ACC112 (cell line): Measurements from ENCODE around the gene SLC8A1.

ENCODE experiments used
- H2AFZ ChIP-seq: fragments of 200-600 bp; sonication (generic); one replicate; pipeline ENCODE4 v1.6.0; 2017; ENCODE audit warnings: antibody characterized with exemption, low read length; ENCODE audit not compliant: unreplicated experiment
- H3K27ac ChIP-seq: fragments of 200-600 bp; sonication (generic); 2 replicates; pipeline ENCODE4 v1.5.1; 2014; ENCODE audit warnings: low read depth, mild to moderate bottlenecking, antibody characterized with exemption, low read length, moderate library complexity
- H3K27me3 ChIP-seq: fragments of 200-600 bp; sonication (generic); 2 replicates; pipeline ENCODE4 v1.6.1; 2014; ENCODE audit warnings: mild to moderate bottlenecking, antibody characterized with exemption, low read length, moderate library complexity, mixed read lengths; ENCODE audit not compliant: insufficient read depth
- H3K36me3 ChIP-seq: fragments of 200-600 bp; sonication (generic); 2 replicates; pipeline ENCODE4 v1.6.1; 2016; ENCODE audit warnings: mild to moderate bottlenecking, antibody characterized with exemption, low read length, moderate library complexity, mixed read lengths; ENCODE audit not compliant: insufficient read depth
- H3K4me1 ChIP-seq: fragments of 200-600 bp; sonication (generic); one replicate; pipeline ENCODE4 v1.6.1; 2016; ENCODE audit warnings: low read length, mixed read lengths; ENCODE audit not compliant: insufficient read depth, unreplicated experiment, control insufficient read depth
- H3K4me3 ChIP-seq: fragments of 200-600 bp; sonication (generic); 2 replicates; pipeline ENCODE4 v1.5.1; 2014; ENCODE audit warnings: mild to moderate bottlenecking, low read depth, low read length
- H3K79me2 ChIP-seq: fragments of 200-600 bp; sonication (generic); one replicate; pipeline ENCODE4 v1.6.0; 2016; ENCODE audit warnings: low read length; ENCODE audit not compliant: control insufficient read depth, unreplicated experiment, insufficient read depth

Gene SLC8A1

GRCh38 chr2:40281021-40281940 is 170.6 kb downstream of the SLC8A1 start:
- Histone ChIP-seq H3K36me3 (no peaks in the 10 kb centered on the region), H2AFZ (peak overlapping the region; percentile 60), H3K27me3 (no peaks in the 10 kb centered on the region), H3K79me2 (no peaks in the 10 kb centered on the region), H3K27ac (peak overlapping the region; percentile 75), H3K4me3 (peak overlapping the region; percentile 74), H3K4me1 (peaks cover 37% of the 10 kb centered on the region)

- peak overlapping the region; percentile 92 for H2AFZ ChIP-seq
- peak overlapping the region; percentile 71 for H3K4me3 ChIP-seq
- H3K27ac ChIP-seq: no peak overlapping the region
- no peaks in the 10 kb centered on the region for H3K79me2 ChIP-seq
- H3K27me3 ChIP-seq: no peaks in the 10 kb centered on the region
- H3K36me3 ChIP-seq: no peaks in the 10 kb centered on the region
- peaks cover 37% of the 10 kb centered on the region for H3K4me1 ChIP-seq
Measured at GRCh38 chr2:40279482-40279881, 172.4 kb downstream of the SLC8A1 start.

- peaks cover 37% of the 10 kb centered on the region for H3K4me1 ChIP-seq
- peak overlapping the region; percentile 92 for H2AFZ ChIP-seq
- no peaks in the 10 kb centered on the region for H3K79me2 ChIP-seq
- H3K36me3 ChIP-seq: no peaks in the 10 kb centered on the region
- H3K27me3 ChIP-seq: no peaks in the 10 kb centered on the region
- peak overlapping the region; percentile 8; the same call in 1 of the 2 replicates for H3K27ac ChIP-seq
- peak overlapping the region; percentile 71 for H3K4me3 ChIP-seq
Measured at GRCh38 chr2:40279001-40279400, 172.9 kb downstream of the SLC8A1 start.

- Histone ChIP-seq H3K79me2 (no peaks in the 10 kb centered on the region), H3K4me3 (no peak overlapping the region), H3K4me1 (peaks cover 20% of the 10 kb centered on the region), H3K27me3 (no peaks in the 10 kb centered on the region), H3K36me3 (no peaks in the 10 kb centered on the region), H2AFZ (no peak overlapping the region), H3K27ac (no peak overlapping the region)
Measured at GRCh38 chr2:40276076-40276475, 175.8 kb downstream of the SLC8A1 start.

GRCh38 chr2:40274270-40274669 is 177.6 kb downstream of the SLC8A1 start:
- Histone ChIP-seq H3K27me3 (no peaks in the 10 kb centered on the region), H3K36me3 (no peaks in the 10 kb centered on the region), H3K4me3 (no peak overlapping the region), H3K4me1 (peaks cover 3% of the 10 kb centered on the region), H3K27ac (no peak overlapping the region), H3K79me2 (no peaks in the 10 kb centered on the region), H2AFZ (no peak overlapping the region)

GRCh38 chr2:40273734-40274182 is 178.1 kb downstream of the SLC8A1 start:
- no peaks in the 10 kb centered on the region for H3K79me2 ChIP-seq
- H3K36me3 ChIP-seq: no peaks in the 10 kb centered on the region
- peaks cover 3% of the 10 kb centered on the region for H3K4me1 ChIP-seq
- no peak overlapping the region for H3K4me3 ChIP-seq
- H3K27ac ChIP-seq: no peak overlapping the region
- no peaks in the 10 kb centered on the region for H3K27me3 ChIP-seq
- no peak overlapping the region for H2AFZ ChIP-seq

GRCh38 chr2:40271094-40271493 is 180.8 kb downstream of the SLC8A1 start:
- Histone ChIP-seq H3K79me2 (no peaks in the 10 kb centered on the region), H3K4me3 (no peak overlapping the region), H2AFZ (no peak overlapping the region), H3K27ac (no peak overlapping the region), H3K36me3 (no peaks in the 10 kb centered on the region), H3K4me1 (no peaks in the 10 kb centered on the region), H3K27me3 (no peaks in the 10 kb centered on the region)

GRCh38 chr2:40270372-40270771 is 181.5 kb downstream of the SLC8A1 start:
- no peaks in the 10 kb centered on the region for H3K4me1 ChIP-seq
- H3K79me2 ChIP-seq: no peaks in the 10 kb centered on the region
- H3K36me3 ChIP-seq: no peaks in the 10 kb centered on the region
- no peaks in the 10 kb centered on the region for H3K27me3 ChIP-seq
- H3K4me3 ChIP-seq: no peak overlapping the region
- H2AFZ ChIP-seq: no peak overlapping the region
- no peak overlapping the region for H3K27ac ChIP-seq

GRCh38 chr2:40268566-40268965 is 183.3 kb downstream of the SLC8A1 start:
- no peaks in the 10 kb centered on the region for H3K36me3 ChIP-seq
- no peak overlapping the region for H3K27ac ChIP-seq
- H3K79me2 ChIP-seq: no peaks in the 10 kb centered on the region
- no peaks in the 10 kb centered on the region for H3K27me3 ChIP-seq
- no peak overlapping the region for H3K4me3 ChIP-seq
- H3K4me1 ChIP-seq: no peaks in the 10 kb centered on the region
- H2AFZ ChIP-seq: no peak overlapping the region

GRCh38 chr2:40266201-40266600 is 185.7 kb downstream of the SLC8A1 start:
- Histone ChIP-seq H3K4me1 (no peaks in the 10 kb centered on the region), H2AFZ (no peak overlapping the region), H3K79me2 (no peaks in the 10 kb centered on the region), H3K27ac (no peak overlapping the region), H3K36me3 (no peaks in the 10 kb centered on the region), H3K27me3 (no peaks in the 10 kb centered on the region), H3K4me3 (no peak overlapping the region)

GRCh38 chr2:40265602-40266001 is 186.3 kb downstream of the SLC8A1 start:
- Histone ChIP-seq H2AFZ (no peak overlapping the region), H3K79me2 (no peaks in the 10 kb centered on the region), H3K4me3 (no peak overlapping the region), H3K27me3 (no peaks in the 10 kb centered on the region), H3K27ac (no peak overlapping the region), H3K36me3 (no peaks in the 10 kb centered on the region), H3K4me1 (no peaks in the 10 kb centered on the region)
